A673 (cell line): ENCODE measurements around the gene IFFO2.

ENCODE experiments used
- CTCF ChIP-seq: fragments of 300-800, 200-600 bp; sonication (generic); conservative IDR thresholded peaks from 2 replicates; pipeline ENCODE4 v1.5.1; 2017; ENCODE audit warnings: low read depth, mild to moderate bottlenecking, antibody characterized with exemption, low read length, moderate library complexity, mixed read lengths
- EZH2 ChIP-seq: fragments of 200-600 bp; sonication (generic); IDR thresholded peaks from 2 replicates; pipeline ENCODE4 v1.6.1; 2017; ENCODE audit warnings: borderline replicate concordance, low read depth, mild to moderate bottlenecking, mixed read lengths, antibody characterized with exemption, low read length; ENCODE audit not compliant: poor library complexity, severe bottlenecking

- no peak for TF ChIP-seq CTCF
- no peak for TF ChIP-seq EZH2
Observed at GRCh38 chr1:18903291-18903756, 53.2 kb downstream of the IFFO2 start.
